GM19455 (cell line): Measurements from ENCODE around the gene ATP8A2.
"Not testable (repeated sequence)": the region's sequence is repeated elsewhere in the genome, so short reads cannot be mapped to it uniquely, and the experiment has no call there.

Experiments used
- ATAC-seq: cut with Tn5 transposase; IDR thresholded peaks from one replicate; pipeline ENCODE4 v1.9.1; 2021; ENCODE audit not compliant: unreplicated experiment

The ATP8A2 gene

GRCh38 chr13:25538276-25538675, 166.5 kb downstream of the ATP8A2 start:
- no peak for ATAC-seq

GRCh38 chr13:25541434-25542123, 169.8 kb downstream of the ATP8A2 start:
- ATAC-seq: no peak

- ATAC-seq: not testable (repeated sequence)
Observed at GRCh38 chr13:25548991-25549390, 177.2 kb downstream of the ATP8A2 start.

- no peak for ATAC-seq
Observed at GRCh38 chr13:25561812-25562211, 190.0 kb downstream of the ATP8A2 start.

- no peak for ATAC-seq
Observed at GRCh38 chr13:25570185-25570584, 198.4 kb downstream of the ATP8A2 start.

GRCh38 chr13:25571237-25571636, 199.5 kb downstream of the ATP8A2 start:
- no peak for ATAC-seq

GRCh38 chr13:25572171-25572570, 200.4 kb downstream of the ATP8A2 start:
- ATAC-seq: not testable (repeated sequence)

- peak; percentile 68 for ATAC-seq
Observed at GRCh38 chr13:25574437-25575411, 202.9 kb downstream of the ATP8A2 start.

- ATAC-seq: no peak
Observed at GRCh38 chr13:25575562-25575961, 203.8 kb downstream of the ATP8A2 start.

GRCh38 chr13:25578526-25578925, 206.8 kb downstream of the ATP8A2 start:
- ATAC-seq: no peak

GRCh38 chr13:25579221-25579620, 207.4 kb downstream of the ATP8A2 start:
- ATAC-seq: no peak

- ATAC-seq: no peak
Observed at GRCh38 chr13:25581351-25581750, 209.6 kb downstream of the ATP8A2 start.

GRCh38 chr13:25584087-25584486, 212.3 kb downstream of the ATP8A2 start:
- no peak for ATAC-seq

GRCh38 chr13:25585000-25585399, 213.2 kb downstream of the ATP8A2 start:
- no peak for ATAC-seq

- no peak for ATAC-seq
Observed at GRCh38 chr13:25587326-25587980, 215.7 kb downstream of the ATP8A2 start.

GRCh38 chr13:25588336-25589060, 216.7 kb downstream of the ATP8A2 start:
- no peak for ATAC-seq

- ATAC-seq: no peak
Observed at GRCh38 chr13:25598421-25598820, 226.6 kb downstream of the ATP8A2 start.

- no peak for ATAC-seq
Observed at GRCh38 chr13:25602176-25602575, 230.4 kb downstream of the ATP8A2 start.

GRCh38 chr13:25604106-25604505, 232.3 kb downstream of the ATP8A2 start:
- no peak for ATAC-seq

GRCh38 chr13:25607096-25607495, 235.3 kb downstream of the ATP8A2 start:
- ATAC-seq: no peak

GRCh38 chr13:25608181-25608580, 236.4 kb downstream of the ATP8A2 start:
- ATAC-seq: no peak
